ENCODE data around the gene MPI.

The MPI gene

DNA sequence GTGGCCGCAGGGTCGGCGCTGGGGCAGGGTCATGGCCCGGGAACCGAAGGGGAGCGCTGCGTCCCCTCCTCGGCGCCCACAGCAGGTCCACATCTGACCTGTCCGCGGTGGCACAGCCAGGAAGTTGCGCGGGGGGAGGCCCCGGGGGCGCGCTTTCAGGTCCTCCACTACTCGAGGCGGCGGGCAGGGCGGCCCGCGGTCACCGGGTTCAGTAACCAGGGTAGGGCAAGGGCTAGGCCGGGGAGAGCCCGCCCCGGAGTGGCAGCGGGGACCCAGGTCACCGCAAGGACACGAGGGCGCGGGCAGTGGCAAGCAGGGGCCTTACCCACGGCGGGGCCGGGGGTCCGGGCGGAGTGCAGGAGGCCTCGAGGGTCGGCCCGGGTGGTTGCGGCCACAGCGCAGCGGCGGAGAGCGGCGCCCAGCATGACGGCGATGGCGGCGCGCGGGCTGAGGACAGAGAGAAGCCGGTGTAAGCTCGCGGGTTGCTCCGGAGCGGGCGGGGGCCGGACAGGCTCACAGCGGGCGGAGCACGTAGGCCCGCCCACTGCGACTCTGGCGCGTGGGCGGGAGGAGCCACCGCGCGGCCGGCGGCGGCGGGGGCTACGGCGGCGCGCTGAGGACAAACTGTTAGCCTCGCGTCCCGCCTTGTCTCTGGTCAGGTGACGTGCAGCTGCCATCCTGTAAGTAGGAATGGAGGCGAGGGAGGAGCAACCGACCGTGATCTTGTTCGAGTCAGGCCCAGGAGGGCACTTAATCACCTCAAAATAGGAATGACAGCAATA lies 47.9 kb downstream of the MPI start, which contains the start of gene COX5A:
Gene COX5A, minus strand, starts transcription at position 484 of the 782 bp plus-strand sequence. Its CDS starts 59 bp downstream, at position 425.
- peak; percentile 86 for DNase-seq

DNA sequence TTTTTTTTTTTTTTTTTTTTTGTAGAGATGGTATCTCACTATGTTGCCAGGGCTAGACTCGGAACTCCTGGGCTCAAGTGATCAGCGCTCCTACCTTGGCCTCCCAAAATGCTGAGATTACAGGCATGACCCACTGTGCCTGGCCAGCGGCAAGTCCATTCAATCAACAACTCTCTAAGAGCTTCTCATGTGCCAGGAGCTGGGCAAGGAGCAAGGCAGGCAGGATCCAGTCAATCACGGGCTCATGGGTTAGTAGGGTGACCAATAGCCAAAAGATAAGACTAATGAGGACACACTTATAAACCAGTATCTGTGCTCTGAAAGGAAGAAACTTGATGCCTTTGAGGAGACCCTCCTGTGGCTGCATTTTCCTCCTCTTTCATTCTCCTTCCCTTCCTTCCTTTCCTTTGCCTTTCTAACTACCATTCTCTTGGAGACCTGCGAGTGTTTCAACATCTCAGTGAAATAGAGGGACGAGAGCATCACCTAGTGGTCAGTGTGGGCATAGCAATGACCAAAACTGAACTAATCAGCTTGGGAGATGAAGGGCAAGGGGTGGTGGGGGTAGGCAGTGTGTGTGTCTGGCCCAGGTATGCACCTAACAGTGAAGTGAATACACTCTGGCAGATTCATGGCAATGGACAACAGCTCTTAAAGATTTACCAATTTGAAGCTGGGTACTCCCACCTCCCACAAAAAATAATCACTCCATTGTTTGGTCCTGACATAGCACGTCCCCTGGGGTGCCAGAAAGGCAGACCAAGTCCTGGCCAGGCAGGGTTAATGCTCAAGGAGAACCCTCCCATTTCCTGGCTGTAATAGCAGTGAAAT lies 60.5 kb downstream of the MPI start:
- peak; percentile 30 for DNase-seq

DNA sequence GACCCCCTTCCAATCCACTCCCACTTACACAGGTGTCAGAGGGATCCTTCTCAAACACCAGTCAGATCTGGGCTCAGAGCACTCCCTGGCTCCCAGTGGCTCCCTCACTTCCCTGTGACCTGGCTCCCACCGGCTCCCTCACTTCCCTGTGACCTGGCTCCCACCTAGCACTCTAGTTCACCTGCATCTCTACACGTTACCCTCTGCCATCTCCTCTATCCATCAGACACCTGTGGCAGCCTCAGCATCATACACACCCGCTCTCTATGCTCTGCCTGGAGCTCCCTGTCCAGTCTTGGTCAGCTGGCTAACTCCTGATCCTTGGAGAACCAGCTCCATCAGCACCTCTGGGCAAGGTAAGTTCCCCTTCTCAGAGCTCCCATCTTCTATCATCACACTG lies 61.2 kb downstream of the MPI start:
- DNase-seq: no peak

Data from GF-D8 (cell line).